GM12891 (cell line): ENCODE measurements around the gene CADPS.
A peak's percentile ranks its signal among the peaks of the same experiment; 100 is the strongest.

ENCODE experiments used
- DNase-seq: peaks from one replicate; pipeline ENCODE4 v3.0.0; 2011; ENCODE audit warnings: low spot score; ENCODE audit not compliant: insufficient read length
- FAIRE-seq: peaks from 2 replicates; lab custom pipeline; 2011; peaks lifted over from hg19 to GRCh38; lab: Jason Lieb, UNC
- PAX5 ChIP-seq: IDR thresholded peaks from 2 replicates; pipeline ENCODE4 v1.6.1; 2011; ENCODE audit warnings: low read length, moderate library complexity, mild to moderate bottlenecking; ENCODE audit not compliant: insufficient read depth, severe bottlenecking
- POLR2A ChIP-seq: IDR thresholded peaks from 2 replicates; pipeline ENCODE4 v1.6.1; 2011; ENCODE audit warnings: low read depth, low read length, control low read depth
- POLR2AphosphoS5 ChIP-seq: IDR thresholded peaks from 2 replicates; pipeline ENCODE4 v1.6.1; 2011; ENCODE audit warnings: low read depth, low read length, control low read depth
- POU2F2 ChIP-seq: IDR thresholded peaks from 2 replicates; pipeline ENCODE4 v1.6.1; 2011; ENCODE audit warnings: low read depth, mild to moderate bottlenecking, control low read depth, low read length, moderate library complexity
- SPI1 ChIP-seq: IDR thresholded peaks from 2 replicates; pipeline ENCODE4 v1.6.1; 2011; ENCODE audit warnings: low read depth, low read length, control low read depth
- TAF1 ChIP-seq: IDR thresholded peaks from 2 replicates; pipeline ENCODE4 v1.6.1; 2011; ENCODE audit warnings: low read depth, low read length, control low read depth

Gene CADPS

GRCh38 chr3:62761711-62762110 is 113.5 kb downstream of the CADPS start:
- no peak for TF ChIP-seq POLR2AphosphoS5
- TF ChIP-seq SPI1, result no peak
- TF ChIP-seq POLR2A, result no peak
- no peak for TF ChIP-seq PAX5
- no peak for TF ChIP-seq TAF1
- TF ChIP-seq POU2F2, result no peak
- DNase-seq (no peak), FAIRE-seq (no peak)

GRCh38 chr3:62761311-62761710 is 113.9 kb downstream of the CADPS start:
- DNase-seq (no peak), FAIRE-seq (no peak)

DNA sequence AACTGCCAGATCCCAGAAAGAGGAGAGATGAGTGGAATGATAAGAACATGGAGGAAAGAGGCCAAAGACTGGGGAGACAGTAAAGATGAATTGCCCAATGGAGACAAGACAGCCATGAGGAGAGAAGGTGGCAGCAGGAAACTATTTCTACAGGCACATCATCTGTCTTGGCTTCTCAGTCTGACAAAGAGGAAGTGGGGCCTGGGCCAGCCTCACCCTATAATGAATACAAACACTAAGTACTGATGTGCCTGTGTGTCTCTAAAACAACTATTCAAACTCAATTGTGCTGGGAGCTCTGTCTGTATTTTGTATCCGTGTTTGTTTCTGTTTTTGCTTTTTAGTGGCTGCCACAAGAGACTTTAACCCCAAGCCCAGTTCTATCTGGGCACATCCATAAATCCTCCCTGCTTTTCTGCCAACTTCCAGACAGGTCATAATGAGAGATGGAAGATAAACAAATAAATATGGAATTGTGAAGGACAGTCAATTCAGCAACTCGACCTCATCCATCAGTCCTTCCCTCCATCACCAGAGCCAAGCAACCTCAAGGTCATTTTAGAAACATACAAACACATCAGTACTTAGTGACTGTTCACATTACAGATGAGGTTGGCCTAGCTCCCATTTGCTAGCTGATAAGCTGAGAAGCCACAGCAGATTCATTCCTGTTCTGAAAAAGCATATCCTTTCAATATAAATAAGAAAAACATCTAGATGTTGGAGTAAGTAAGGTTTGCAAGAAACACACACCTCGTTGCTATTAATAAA is 116.7 kb downstream of the CADPS start:
- 0 out of 2 replicates have a peak, but pooled peaks have one; percentile 23 for TF ChIP-seq SPI1
- no peak for TF ChIP-seq POLR2A
- no peak for DNase-seq
- FAIRE-seq, result no peak

More at GRCh38 chr3:62761311-62761710, 113.9 kb downstream of the CADPS start:
- TF ChIP-seq POLR2A, result no peak
- no peak for TF ChIP-seq POU2F2
- TF ChIP-seq SPI1, result no peak
- no peak for TF ChIP-seq TAF1
- no peak for TF ChIP-seq PAX5
- TF ChIP-seq POLR2AphosphoS5, result no peak

GRCh38 chr3:62757045-62757444 is 118.2 kb downstream of the CADPS start:
- TF ChIP-seq TAF1 (no peak), POU2F2 (no peak), POLR2A (no peak), PAX5 (no peak), SPI1 (no peak), POLR2AphosphoS5 (no peak)
- no peak for FAIRE-seq
- DNase-seq, result no peak

DNA sequence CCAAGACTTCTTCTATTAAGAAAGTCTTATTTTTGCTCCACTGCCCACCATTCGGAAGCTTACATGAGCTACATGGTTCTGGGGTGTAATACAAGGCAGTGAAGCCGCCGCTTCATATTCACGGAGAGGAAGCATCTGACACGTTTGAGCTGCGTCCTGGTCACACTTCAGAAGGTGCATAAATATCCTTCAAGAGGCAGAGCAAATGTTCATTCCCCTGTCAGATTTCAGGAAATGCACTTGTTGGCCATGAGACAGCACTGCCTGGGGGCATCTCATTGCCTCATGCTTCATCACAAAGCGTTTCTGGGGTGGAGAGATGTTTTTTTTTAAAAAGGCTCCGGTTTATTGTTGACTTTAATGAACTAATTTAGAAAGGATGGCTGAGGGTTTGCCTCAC is 119.9 kb downstream of the CADPS start:
- DNase-seq (no peak), FAIRE-seq (no peak)
- TF ChIP-seq POLR2AphosphoS5 (no peak), TAF1 (no peak), POU2F2 (no peak), POLR2A (no peak), SPI1 (no peak), PAX5 (no peak)

DNA sequence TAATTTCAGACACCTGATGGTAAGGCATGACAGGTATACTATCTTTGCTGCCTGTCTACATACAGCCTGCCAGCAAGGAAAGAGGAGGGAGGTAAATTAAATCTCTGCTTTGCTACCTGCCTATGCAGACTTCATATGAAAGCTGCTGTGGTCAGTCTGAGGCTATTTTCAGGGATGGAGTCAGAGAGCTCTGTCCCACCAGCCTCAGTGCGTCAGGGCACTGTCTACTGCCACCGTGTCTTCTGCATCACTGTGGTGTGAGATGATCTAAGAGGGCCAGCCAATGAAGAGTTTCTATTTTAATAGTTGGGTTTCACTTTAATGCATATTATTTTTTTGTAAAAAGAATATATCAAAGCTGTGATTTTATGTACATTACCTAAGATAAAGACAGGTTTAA is 125.6 kb downstream of the CADPS start:
- FAIRE-seq (no peak), DNase-seq (no peak)
- no peak for TF ChIP-seq SPI1
- no peak for TF ChIP-seq POLR2A
- no peak for TF ChIP-seq TAF1
- no peak for TF ChIP-seq POLR2AphosphoS5
- TF ChIP-seq PAX5, result no peak
- TF ChIP-seq POU2F2, result no peak

- TF ChIP-seq PAX5, result no peak
- no peak for TF ChIP-seq POLR2A
- no peak for TF ChIP-seq TAF1
- no peak for TF ChIP-seq POLR2AphosphoS5
- no peak for TF ChIP-seq SPI1
- no peak for TF ChIP-seq POU2F2
- no peak for DNase-seq
- FAIRE-seq, result no peak
These were observed 126.1 kb downstream of the CADPS start for GRCh38 chr3:62749130-62749529.

DNA sequence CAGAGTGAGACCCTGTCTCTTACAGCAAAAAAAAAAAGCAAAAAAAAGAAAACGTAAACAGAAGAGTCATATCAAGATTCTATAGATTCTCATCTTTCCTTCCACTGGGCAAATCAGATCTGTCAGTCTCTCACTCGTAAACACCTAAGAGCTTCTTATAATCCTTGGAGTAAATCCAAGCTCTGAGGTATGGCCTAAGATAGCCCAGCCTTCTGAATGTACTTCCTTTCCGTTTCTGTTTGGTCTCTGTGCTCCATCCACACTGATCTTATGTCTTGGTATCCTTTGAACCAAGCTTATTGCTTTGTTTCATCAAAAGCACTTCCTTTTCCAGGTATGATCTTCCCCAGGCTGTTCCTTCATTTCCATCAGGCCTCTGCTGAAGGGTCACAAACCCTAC is 137.8 kb downstream of the CADPS start:
- TF ChIP-seq POLR2A (no peak), TAF1 (no peak), POU2F2 (no peak), POLR2AphosphoS5 (no peak), PAX5 (no peak), SPI1 (no peak)
- DNase-seq (no peak), FAIRE-seq (no peak)

- FAIRE-seq, result no peak
- TF ChIP-seq POLR2A, result no peak
- TF ChIP-seq POU2F2, result no peak
- no peak for TF ChIP-seq PAX5
- no peak for TF ChIP-seq TAF1
- no peak for TF ChIP-seq SPI1
- no peak for TF ChIP-seq POLR2AphosphoS5
- DNase-seq, result no peak
These were observed 139.7 kb downstream of the CADPS start for GRCh38 chr3:62735510-62735909.

DNA sequence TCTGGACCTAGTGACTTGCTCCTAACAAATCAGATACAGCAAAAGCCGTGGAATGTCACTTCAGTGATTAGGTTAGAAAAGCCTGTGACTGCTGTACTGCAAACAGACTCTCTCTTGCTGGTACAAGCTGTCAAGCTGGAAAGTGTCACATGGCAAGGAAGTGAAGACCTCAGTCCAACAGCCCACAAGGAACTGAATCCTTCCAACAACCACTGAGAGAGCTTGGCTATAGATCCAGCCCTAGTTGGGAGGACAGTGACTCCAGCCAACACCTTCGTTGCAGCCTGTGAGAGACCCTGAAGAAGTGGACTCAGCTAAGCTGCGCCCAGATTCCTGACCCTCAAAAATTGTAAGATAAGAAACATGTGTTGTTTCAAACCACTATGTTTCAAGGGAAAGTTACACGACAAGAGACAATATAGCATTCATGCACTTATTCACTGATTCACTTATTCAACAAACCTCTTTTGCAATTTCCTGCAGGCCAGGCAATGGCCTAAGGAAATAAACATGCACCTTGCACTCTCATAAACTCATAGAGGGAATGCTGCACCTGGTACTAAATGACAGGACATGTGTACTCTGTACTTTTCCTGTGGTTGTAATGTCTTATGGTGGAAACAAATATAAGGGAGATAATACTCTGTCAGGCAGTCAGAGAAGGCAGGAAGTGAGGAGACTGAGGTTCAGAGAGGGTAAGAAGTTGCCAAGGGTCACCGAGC is 142.9 kb downstream of the CADPS start:
- TF ChIP-seq SPI1 (no peak), TAF1 (no peak), POU2F2 (no peak), POLR2AphosphoS5 (no peak), PAX5 (no peak), POLR2A (no peak)
- FAIRE-seq, result no peak
- DNase-seq, result no peak

DNA sequence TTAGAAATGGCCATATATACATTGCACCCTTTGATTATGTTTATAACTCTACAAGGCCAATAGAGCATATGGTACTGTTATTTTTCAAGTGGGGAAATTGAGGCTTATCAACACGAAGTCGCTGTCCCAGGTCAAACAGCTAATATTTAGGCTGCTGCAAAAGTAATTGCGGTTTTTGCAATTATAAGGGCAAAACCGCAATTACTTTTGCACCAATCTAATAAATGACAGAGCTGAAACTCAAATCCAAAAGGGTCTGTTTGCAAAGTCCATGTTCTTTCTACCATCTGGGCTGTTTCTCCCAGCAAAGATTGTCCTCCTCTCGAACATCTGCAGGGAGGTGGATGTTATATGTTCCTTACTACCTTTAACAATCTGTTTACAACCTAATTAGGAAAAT is 147.2 kb downstream of the CADPS start:
- TF ChIP-seq POLR2A, result no peak
- no peak for TF ChIP-seq POLR2AphosphoS5
- no peak for TF ChIP-seq PAX5
- TF ChIP-seq POU2F2, result no peak
- no peak for TF ChIP-seq TAF1
- TF ChIP-seq SPI1, result no peak
- DNase-seq (no peak), FAIRE-seq (no peak)
